MM.1S (cell line): Measurements from ENCODE around the gene AGAP1.

Experiments
- EZH2 ChIP-seq: fragments of 300-600 bp; sonication (generic); optimal IDR thresholded peaks from 2 replicates; pipeline ENCODE3; 2017; ENCODE audit warnings: low read depth, mild to moderate bottlenecking, antibody characterized with exemption, low read length, mixed read lengths
- EZH2phosphoT487 ChIP-seq: fragments of 300-600 bp; sonication (generic); IDR thresholded peaks from 2 replicates; pipeline ENCODE4 v1.6.1; 2018; ENCODE audit warnings: antibody characterized with exemption, low read length
- TF ChIP-seq, protein P1 (sequence below): fragments of 300-600 bp; sonication (generic); IDR thresholded peaks from 2 replicates; pipeline ENCODE4 v1.5.1; 2016; ENCODE audit warnings: antibody characterized with exemption, low read length, mixed read lengths

DNA sequence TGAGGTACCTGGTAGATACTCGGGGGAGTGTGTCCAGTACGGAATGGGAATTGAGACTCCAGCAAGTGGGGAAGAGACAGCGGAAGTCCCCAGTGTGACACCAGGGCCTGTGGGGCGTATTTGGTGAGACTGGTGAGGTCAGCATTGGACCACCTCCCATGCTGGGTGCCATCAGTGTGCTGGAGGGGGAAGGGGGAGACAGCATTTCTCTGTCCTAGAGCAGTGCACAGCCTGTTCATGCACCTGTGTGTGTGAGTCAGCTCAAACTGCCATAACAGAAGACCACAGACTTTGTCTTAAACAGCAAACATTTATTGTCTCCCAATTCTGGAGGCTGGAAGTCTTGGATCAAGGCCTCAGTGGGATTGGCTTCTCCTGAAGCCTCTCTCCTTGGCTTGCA lies 372.5 kb downstream of the AGAP1 start:
- TF ChIP-seq, protein P1, sequence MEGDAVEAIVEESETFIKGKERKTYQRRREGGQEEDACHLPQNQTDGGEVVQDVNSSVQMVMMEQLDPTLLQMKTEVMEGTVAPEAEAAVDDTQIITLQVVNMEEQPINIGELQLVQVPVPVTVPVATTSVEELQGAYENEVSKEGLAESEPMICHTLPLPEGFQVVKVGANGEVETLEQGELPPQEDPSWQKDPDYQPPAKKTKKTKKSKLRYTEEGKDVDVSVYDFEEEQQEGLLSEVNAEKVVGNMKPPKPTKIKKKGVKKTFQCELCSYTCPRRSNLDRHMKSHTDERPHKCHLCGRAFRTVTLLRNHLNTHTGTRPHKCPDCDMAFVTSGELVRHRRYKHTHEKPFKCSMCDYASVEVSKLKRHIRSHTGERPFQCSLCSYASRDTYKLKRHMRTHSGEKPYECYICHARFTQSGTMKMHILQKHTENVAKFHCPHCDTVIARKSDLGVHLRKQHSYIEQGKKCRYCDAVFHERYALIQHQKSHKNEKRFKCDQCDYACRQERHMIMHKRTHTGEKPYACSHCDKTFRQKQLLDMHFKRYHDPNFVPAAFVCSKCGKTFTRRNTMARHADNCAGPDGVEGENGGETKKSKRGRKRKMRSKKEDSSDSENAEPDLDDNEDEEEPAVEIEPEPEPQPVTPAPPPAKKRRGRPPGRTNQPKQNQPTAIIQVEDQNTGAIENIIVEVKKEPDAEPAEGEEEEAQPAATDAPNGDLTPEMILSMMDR: no peak
- TF ChIP-seq EZH2 (no peak), EZH2phosphoT487 (no peak)
